Suprapubic skin (tissue), 4 donors: Measurements from ENCODE around the gene NCMAP. TPM values are rescaled to one million over a fixed set of nuclear protein-coding genes. Genes with fewer than 3 reads are reported as not detected.
"Not testable (repeated sequence)": the region's sequence is repeated elsewhere in the genome, so short reads cannot be mapped to it uniquely, and the experiment has no call there.

ENCODE experiments used
- DNase-seq, 2 donors: peaks; one replicate each; pipeline ENCODE4 v3.0.0-alpha.2; 2019; ENCODE audit warnings: low spot score in 2 of 2
- H3K27ac ChIP-seq: fragments of 200-600 bp; sonication (generic); one replicate; pipeline ENCODE4 v1.5.1; 2019
- H3K27me3 ChIP-seq: fragments of 200-600 bp; sonication (generic); one replicate; pipeline ENCODE4 v1.5.1; 2019
- H3K36me3 ChIP-seq: fragments of 200-600 bp; sonication (generic); one replicate; pipeline ENCODE4 v1.5.1; 2019
- H3K4me1 ChIP-seq: fragments of 200-600 bp; sonication (generic); one replicate; pipeline ENCODE4 v1.5.1; 2019
- H3K4me3 ChIP-seq: fragments of 200-600 bp; sonication (generic); one replicate; pipeline ENCODE4 v1.5.1; 2019; ENCODE audit warnings: mild to moderate bottlenecking
- H3K9me3 ChIP-seq: fragments of 200-600 bp; sonication (generic); one replicate; pipeline ENCODE4 v1.5.1; 2019
- EP300 ChIP-seq: sonication (generic); formaldehyde crosslinking; IDR thresholded peaks from one replicate; pipeline ENCODE4 v1.6.1; 2017; ENCODE audit warnings: antibody characterized with exemption
- POLR2A ChIP-seq, 2 donors: fragments of 450-650 bp; IDR thresholded peaks; one replicate each; pipeline ENCODE4 v1.6.1; 2017; ENCODE audit warnings: antibody characterized with exemption in 2 of 2, mild to moderate bottlenecking in 2 of 2, moderate library complexity in 2 of 2
- POLR2AphosphoS5 ChIP-seq, 3 donors: sonication (generic); formaldehyde crosslinking; IDR thresholded peaks; one replicate each; pipeline ENCODE4 v1.6.1; 2017; ENCODE audit warnings: antibody characterized with exemption in 3 of 3
- whole genome bisulfite sequencing: methylation state at CpG from one replicate; pipeline ENCODE4 v1.1.5; 2018; 5-methylcytosine and 5-hydroxymethylcytosine counted together
- total RNA-seq, 4 donors: library from RNA; depleted of rRNA; stranded (reverse); fragments of >200 nt; gene quantifications; one replicate each; pipeline ENCODE4 v1.1.0, GENCODE V29; 2016
- TF ChIP-seq, protein P1 (sequence below), 2 donors: fragments of 200-600 bp in 1 of 2; fragments of 450-650 bp in 1 of 2; sonication (generic) in 1 of 2; IDR thresholded peaks; one replicate each; pipeline ENCODE4 v1.5.1; 2016 to 2019; ENCODE audit warnings: antibody characterized with exemption in 2 of 2, mild to moderate bottlenecking in 1 of 2, moderate library complexity in 1 of 2

NCMAP gene
- total RNA-seq, 4 donors from 2014 or later: 0.24 to 1.1 (median 0.34) TPM; not detected in 1

DNA sequence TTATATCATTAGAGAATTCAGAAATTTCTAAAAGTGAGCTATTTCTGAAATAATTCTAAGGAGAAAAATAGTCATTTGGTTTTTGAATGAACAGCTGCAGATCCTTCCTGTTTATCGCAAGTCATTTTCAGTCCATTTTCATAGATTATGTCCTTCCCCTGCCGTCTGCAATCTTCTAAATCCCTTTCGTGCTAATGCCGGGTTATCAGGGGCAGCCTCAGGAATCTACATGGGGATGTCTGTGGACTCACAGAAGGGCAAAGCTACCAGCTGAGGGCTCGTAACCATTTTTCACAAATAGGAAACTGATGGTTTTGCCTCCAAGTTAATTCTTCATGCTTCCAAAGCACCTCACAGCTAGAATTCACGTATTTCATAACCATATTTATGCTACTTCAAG is 30.3 kb upstream of the NCMAP start:
- no peaks in the 10 kb centered on the region for H3K9me3 ChIP-seq
- no peak for DNase-seq
- TF ChIP-seq POLR2A (IDR thresholded peaks at IDR 0.05): no peak
- TF ChIP-seq EP300: no peak
- no peak for TF ChIP-seq POLR2AphosphoS5 (IDR thresholded peaks at IDR 0.05)
- TF ChIP-seq, protein P1, sequence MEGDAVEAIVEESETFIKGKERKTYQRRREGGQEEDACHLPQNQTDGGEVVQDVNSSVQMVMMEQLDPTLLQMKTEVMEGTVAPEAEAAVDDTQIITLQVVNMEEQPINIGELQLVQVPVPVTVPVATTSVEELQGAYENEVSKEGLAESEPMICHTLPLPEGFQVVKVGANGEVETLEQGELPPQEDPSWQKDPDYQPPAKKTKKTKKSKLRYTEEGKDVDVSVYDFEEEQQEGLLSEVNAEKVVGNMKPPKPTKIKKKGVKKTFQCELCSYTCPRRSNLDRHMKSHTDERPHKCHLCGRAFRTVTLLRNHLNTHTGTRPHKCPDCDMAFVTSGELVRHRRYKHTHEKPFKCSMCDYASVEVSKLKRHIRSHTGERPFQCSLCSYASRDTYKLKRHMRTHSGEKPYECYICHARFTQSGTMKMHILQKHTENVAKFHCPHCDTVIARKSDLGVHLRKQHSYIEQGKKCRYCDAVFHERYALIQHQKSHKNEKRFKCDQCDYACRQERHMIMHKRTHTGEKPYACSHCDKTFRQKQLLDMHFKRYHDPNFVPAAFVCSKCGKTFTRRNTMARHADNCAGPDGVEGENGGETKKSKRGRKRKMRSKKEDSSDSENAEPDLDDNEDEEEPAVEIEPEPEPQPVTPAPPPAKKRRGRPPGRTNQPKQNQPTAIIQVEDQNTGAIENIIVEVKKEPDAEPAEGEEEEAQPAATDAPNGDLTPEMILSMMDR (IDR thresholded peaks at IDR 0.05): no peak
- no peaks in the 10 kb centered on the region for H3K27me3 ChIP-seq
- H3K27ac ChIP-seq: no peak overlapping the region
- no peaks in the 10 kb centered on the region for H3K36me3 ChIP-seq
- WGBS: 92% methylated on average over 6 of the region's 6 CpGs
- no peaks in the 10 kb centered on the region for H3K4me1 ChIP-seq
- H3K4me3 ChIP-seq: no peak overlapping the region

DNA sequence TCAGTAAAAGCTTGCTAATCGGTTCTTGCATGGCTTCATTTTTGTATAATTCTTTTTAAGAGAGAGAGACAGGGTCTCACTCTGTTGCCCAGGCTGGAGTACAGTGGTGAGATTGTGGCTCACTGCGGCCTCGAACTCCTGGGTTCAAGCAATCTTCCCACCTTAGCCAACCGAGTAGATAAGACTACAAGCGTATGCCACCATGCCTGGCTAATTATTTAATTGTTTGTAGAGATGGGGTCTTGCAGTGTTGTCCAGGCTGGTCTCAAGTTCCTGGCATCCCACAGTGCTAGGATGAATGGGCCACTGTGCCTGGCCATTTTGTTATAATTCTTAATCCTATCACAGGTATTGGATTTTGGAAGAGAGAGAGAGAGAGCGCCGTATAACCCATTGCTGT is 29.8 kb upstream of the NCMAP start:
- Histone ChIP-seq H3K27ac (no peak overlapping the region), H3K36me3 (no peaks in the 10 kb centered on the region), H3K4me3 (no peak overlapping the region), H3K4me1 (no peaks in the 10 kb centered on the region), H3K9me3 (no peaks in the 10 kb centered on the region), H3K27me3 (no peaks in the 10 kb centered on the region)
- no peak for DNase-seq
- 85% methylated on average over 7 of the region's 7 CpGs for WGBS
- TF ChIP-seq POLR2A (IDR thresholded peaks at IDR 0.05) (no peak), EP300 (no peak), POLR2AphosphoS5 (IDR thresholded peaks at IDR 0.05) (no peak)
- TF ChIP-seq, protein P1 (IDR thresholded peaks at IDR 0.05): no peak

DNA sequence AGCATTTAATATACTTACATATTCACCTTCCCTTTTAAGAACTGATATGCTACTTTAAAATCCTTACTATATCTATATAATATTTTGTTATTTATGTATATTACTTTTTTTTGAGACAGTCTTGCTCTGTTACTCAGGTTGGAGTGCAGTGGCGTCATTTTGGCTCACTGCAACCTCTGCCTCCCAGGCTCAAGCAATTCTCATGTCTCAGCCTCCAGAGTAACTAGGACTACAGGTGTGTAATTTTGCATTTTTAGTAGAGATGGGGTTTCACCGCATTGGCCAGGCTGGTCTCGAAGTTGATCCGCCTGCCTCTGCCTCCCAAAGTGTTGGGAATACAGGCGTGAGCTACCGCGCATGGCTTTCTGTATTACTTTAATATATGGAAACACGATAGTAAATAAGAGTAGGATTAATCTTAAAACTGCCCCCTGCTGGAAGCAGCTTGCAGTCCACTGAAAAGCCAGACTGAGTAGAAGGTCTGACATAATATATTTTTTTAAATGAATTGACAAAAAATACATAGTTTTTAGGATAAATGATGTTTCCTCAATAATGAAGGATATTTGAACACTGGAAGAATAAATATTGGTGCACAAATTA is 28.8 kb upstream of the NCMAP start:
- H3K4me1 ChIP-seq: no peaks in the 10 kb centered on the region
- TF ChIP-seq, protein P1 (IDR thresholded peaks at IDR 0.05): peak; percentile 25 to 38
- no peak for TF ChIP-seq POLR2AphosphoS5 (IDR thresholded peaks at IDR 0.05)
- no peaks in the 10 kb centered on the region for H3K27me3 ChIP-seq
- WGBS: 89% methylated on average over 8 of the region's 8 CpGs
- peaks cover 8% of the 10 kb centered on the region for H3K36me3 ChIP-seq
- no peaks in the 10 kb centered on the region for H3K9me3 ChIP-seq
- no peak for DNase-seq
- H3K27ac ChIP-seq: no peak overlapping the region
- H3K4me3 ChIP-seq: no peak overlapping the region

DNA sequence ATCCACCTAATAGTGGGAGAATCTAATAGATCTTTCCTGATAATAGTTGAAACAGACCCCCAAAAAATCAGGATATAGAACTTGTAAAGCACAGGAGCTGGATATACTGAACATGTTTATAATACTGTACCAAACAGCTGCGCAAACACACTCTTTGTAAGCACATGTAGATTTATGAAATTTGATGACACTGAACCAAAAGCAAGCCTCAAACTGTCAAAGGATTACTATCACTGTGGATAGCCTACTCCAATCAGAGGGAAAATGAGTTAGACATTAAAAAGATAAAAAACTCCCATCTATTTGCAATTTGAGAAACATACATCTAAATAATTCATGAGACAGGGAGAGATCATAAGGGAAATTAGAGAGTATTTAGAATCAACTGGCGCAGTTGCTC is 27.1 kb upstream of the NCMAP start:
- WGBS: 93% methylated on average over 2 of the region's 2 CpGs
- TF ChIP-seq POLR2AphosphoS5 (IDR thresholded peaks at IDR 0.05): no peak
- TF ChIP-seq, protein P1 (IDR thresholded peaks at IDR 0.05): no peak
- no peak for TF ChIP-seq POLR2A (IDR thresholded peaks at IDR 0.05)
- TF ChIP-seq EP300: no peak
- Histone ChIP-seq H3K9me3 (no peaks in the 10 kb centered on the region), H3K36me3 (peaks cover 21% of the 10 kb centered on the region), H3K4me3 (no peak overlapping the region), H3K27me3 (no peaks in the 10 kb centered on the region), H3K27ac (no peak overlapping the region), H3K4me1 (no peaks in the 10 kb centered on the region)
- no peak for DNase-seq

- H3K27me3 ChIP-seq, H3K9me3 ChIP-seq, H3K27ac ChIP-seq, H3K4me1 ChIP-seq, H3K4me3 ChIP-seq, DNase-seq: not testable (repeated sequence)
- H3K36me3 ChIP-seq: peaks cover 21% of the 10 kb centered on the region
- WGBS: 95% methylated on average over 7 of the region's 7 CpGs
Measured at GRCh38 chr1:24529292-24529691, 26.6 kb upstream of the NCMAP start.

GRCh38 chr1:24535021-24535424 is 20.9 kb upstream of the NCMAP start:
- Histone ChIP-seq H3K27me3 (no peaks in the 10 kb centered on the region), H3K27ac (no peak overlapping the region), H3K4me1 (no peaks in the 10 kb centered on the region), H3K4me3 (peak overlapping the region; percentile 2), H3K9me3 (no peaks in the 10 kb centered on the region), H3K36me3 (peaks cover 47% of the 10 kb centered on the region)
- TF ChIP-seq POLR2A (IDR thresholded peaks at IDR 0.05) (no peak), POLR2AphosphoS5 (IDR thresholded peaks at IDR 0.05) (no peak), EP300 (no peak)
- TF ChIP-seq, protein P1 (IDR thresholded peaks at IDR 0.05): no peak
- DNase-seq: no peak
- WGBS: 76% methylated on average over 21 of the region's 21 CpGs
